ENCODE measurements around the gene KSR1.
"Not testable (repeated sequence)": the region's sequence is repeated elsewhere in the genome, so short reads cannot be mapped to it uniquely, and the experiment has no call there.

The KSR1 gene

GRCh38 chr17:27666270-27666669, 210.0 kb downstream of the KSR1 start:
- not testable (repeated sequence) for ATAC-seq

GRCh38 chr17:27666831-27667560, 210.7 kb downstream of the KSR1 start:
- no peak for TF ChIP-seq CSDC2 (CRISPR knock-in tag; IDR thresholded peaks at IDR 0.05)
- no peak for TF ChIP-seq TOX (CRISPR knock-in tag; IDR thresholded peaks at IDR 0.05; ENCODE audit: borderline replicate concordance)
- TF ChIP-seq ZNF8 (CRISPR knock-in tag; IDR thresholded peaks at IDR 0.05) = no peak
- TF ChIP-seq, protein P1, sequence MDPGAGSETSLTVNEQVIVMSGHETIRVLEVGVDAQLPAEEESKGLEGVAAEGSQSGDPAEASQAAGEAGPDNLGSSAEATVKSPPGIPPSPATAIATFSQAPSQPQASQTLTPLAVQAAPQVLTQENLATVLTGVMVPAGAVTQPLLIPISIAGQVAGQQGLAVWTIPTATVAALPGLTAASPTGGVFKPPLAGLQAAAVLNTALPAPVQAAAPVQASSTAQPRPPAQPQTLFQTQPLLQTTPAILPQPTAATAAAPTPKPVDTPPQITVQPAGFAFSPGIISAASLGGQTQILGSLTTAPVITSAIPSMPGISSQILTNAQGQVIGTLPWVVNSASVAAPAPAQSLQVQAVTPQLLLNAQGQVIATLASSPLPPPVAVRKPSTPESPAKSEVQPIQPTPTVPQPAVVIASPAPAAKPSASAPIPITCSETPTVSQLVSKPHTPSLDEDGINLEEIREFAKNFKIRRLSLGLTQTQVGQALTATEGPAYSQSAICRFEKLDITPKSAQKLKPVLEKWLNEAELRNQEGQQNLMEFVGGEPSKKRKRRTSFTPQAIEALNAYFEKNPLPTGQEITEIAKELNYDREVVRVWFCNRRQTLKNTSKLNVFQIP (CRISPR knock-in tag; IDR thresholded peaks at IDR 0.05; ENCODE audit: borderline replicate concordance, low read depth) = no peak
- TF ChIP-seq CREB5 (CRISPR knock-in tag; IDR thresholded peaks at IDR 0.05; ENCODE audit: low read depth) = no peak
- no peak for TF ChIP-seq GLIS3 (CRISPR knock-in tag; IDR thresholded peaks at IDR 0.05)
- TF ChIP-seq OSR1 (CRISPR knock-in tag; IDR thresholded peaks at IDR 0.05) = no peak
- no peak for TF ChIP-seq ISL1 (CRISPR knock-in tag; IDR thresholded peaks at IDR 0.05)
- TF ChIP-seq ZNF565 (CRISPR knock-in tag; conservative IDR thresholded peaks at IDR 0.05; ENCODE audit: low read depth) = no peak
- TF ChIP-seq, protein P2, sequence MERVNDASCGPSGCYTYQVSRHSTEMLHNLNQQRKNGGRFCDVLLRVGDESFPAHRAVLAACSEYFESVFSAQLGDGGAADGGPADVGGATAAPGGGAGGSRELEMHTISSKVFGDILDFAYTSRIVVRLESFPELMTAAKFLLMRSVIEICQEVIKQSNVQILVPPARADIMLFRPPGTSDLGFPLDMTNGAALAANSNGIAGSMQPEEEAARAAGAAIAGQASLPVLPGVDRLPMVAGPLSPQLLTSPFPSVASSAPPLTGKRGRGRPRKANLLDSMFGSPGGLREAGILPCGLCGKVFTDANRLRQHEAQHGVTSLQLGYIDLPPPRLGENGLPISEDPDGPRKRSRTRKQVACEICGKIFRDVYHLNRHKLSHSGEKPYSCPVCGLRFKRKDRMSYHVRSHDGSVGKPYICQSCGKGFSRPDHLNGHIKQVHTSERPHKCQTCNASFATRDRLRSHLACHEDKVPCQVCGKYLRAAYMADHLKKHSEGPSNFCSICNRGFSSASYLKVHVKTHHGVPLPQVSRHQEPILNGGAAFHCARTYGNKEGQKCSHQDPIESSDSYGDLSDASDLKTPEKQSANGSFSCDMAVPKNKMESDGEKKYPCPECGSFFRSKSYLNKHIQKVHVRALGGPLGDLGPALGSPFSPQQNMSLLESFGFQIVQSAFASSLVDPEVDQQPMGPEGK (CRISPR knock-in tag; IDR thresholded peaks at IDR 0.05; ENCODE audit: borderline replicate concordance) = no peak

DNA sequence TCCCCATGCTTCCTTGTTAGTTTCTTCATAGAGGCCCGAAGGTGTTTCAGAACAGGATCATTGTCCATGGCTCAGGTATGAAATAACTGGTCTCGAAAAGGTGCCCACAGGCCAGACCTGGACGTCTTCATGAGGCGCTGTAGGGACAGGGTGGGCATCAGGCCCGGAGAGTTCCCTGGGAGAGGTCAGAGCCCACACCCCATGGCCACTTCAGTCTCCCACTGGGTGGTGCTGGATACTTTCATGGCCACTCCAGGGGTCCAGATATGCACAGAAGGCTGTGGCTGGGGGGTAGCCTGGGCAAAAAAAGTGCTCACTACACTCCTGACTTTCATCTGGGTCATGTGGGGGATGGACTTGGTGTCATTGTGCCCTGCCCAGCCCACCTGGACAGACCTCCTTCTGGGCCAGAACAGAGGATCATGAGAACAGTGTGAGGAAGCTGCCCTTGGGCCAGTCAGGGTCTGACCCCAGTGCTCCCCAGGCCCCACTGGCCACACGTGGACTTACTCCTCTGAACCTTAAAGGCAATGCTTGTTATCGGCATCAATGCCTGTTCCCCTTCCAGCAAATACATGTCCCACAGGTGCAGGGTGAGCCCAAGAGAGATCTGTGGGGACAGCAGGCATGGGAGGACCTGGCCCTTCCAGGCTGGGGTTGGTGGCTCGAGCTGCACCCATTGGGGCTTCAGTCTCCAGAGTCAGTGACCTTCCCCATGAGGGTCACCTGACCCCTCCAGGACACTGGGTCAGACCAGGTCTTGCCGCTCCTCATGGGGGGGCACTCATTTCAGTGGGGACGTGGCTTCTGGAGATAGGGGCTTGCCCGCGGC, 211.6 kb downstream of the KSR1 start:
- TF ChIP-seq ZFP3 (CRISPR knock-in tag; IDR thresholded peaks at IDR 0.05) (no peak), ESRRG (CRISPR knock-in tag; IDR thresholded peaks at IDR 0.05) (no peak), CSDC2 (CRISPR knock-in tag; IDR thresholded peaks at IDR 0.05) (no peak), ISL1 (CRISPR knock-in tag; IDR thresholded peaks at IDR 0.05) (no peak), OSR1 (CRISPR knock-in tag; IDR thresholded peaks at IDR 0.05) (no peak), ZFP30 (CRISPR knock-in tag; IDR thresholded peaks at IDR 0.05) (no peak), TOX (CRISPR knock-in tag; IDR thresholded peaks at IDR 0.05; ENCODE audit: borderline replicate concordance) (no peak)
- TF ChIP-seq, protein P2 (CRISPR knock-in tag; IDR thresholded peaks at IDR 0.05; ENCODE audit: borderline replicate concordance) = no peak
- no peak for ATAC-seq

More at GRCh38 chr17:27666831-27667560, 210.7 kb downstream of the KSR1 start:
- no peak for ATAC-seq

- ATAC-seq = no peak
- TF ChIP-seq ISL1 (CRISPR knock-in tag; IDR thresholded peaks at IDR 0.05) = no peak
- no peak for TF ChIP-seq ZNF565 (CRISPR knock-in tag; conservative IDR thresholded peaks at IDR 0.05; ENCODE audit: low read depth)
- TF ChIP-seq ZC3H10 (CRISPR knock-in tag; IDR thresholded peaks at IDR 0.05) = no peak
- TF ChIP-seq PPARA (CRISPR knock-in tag; IDR thresholded peaks at IDR 0.05; ENCODE audit: borderline replicate concordance) = no peak
- TF ChIP-seq SNAI2 (CRISPR knock-in tag; IDR thresholded peaks at IDR 0.05) = no peak
- no peak for TF ChIP-seq ZNF8 (CRISPR knock-in tag; IDR thresholded peaks at IDR 0.05)
- TF ChIP-seq ARNTL (CRISPR knock-in tag; IDR thresholded peaks at IDR 0.05; ENCODE audit: borderline replicate concordance, low read depth) = no peak
- no peak for TF ChIP-seq TOX (CRISPR knock-in tag; IDR thresholded peaks at IDR 0.05; ENCODE audit: borderline replicate concordance)
- TF ChIP-seq, protein P3, sequence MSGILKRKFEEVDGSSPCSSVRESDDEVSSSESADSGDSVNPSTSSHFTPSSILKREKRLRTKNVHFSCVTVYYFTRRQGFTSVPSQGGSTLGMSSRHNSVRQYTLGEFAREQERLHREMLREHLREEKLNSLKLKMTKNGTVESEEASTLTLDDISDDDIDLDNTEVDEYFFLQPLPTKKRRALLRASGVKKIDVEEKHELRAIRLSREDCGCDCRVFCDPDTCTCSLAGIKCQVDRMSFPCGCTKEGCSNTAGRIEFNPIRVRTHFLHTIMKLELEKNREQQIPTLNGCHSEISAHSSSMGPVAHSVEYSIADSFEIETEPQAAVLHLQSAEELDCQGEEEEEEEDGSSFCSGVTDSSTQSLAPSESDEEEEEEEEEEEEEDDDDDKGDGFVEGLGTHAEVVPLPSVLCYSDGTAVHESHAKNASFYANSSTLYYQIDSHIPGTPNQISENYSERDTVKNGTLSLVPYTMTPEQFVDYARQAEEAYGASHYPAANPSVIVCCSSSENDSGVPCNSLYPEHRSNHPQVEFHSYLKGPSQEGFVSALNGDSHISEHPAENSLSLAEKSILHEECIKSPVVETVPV (CRISPR knock-in tag; IDR thresholded peaks at IDR 0.05) = no peak
- TF ChIP-seq ESRRG (CRISPR knock-in tag; IDR thresholded peaks at IDR 0.05) = no peak
- TF ChIP-seq CREB5 (CRISPR knock-in tag; IDR thresholded peaks at IDR 0.05; ENCODE audit: low read depth) = no peak
- TF ChIP-seq, protein P2 (CRISPR knock-in tag; IDR thresholded peaks at IDR 0.05; ENCODE audit: borderline replicate concordance) = no peak
- TF ChIP-seq TCF4 (CRISPR knock-in tag; IDR thresholded peaks at IDR 0.05; ENCODE audit: borderline replicate concordance) = no peak
- TF ChIP-seq ZNF70 (CRISPR knock-in tag; IDR thresholded peaks at IDR 0.05) = no peak
Measured at GRCh38 chr17:27668488-27668823, 212.2 kb downstream of the KSR1 start.

Data from SK-N-SH treated with all-trans-retinoic acid at 6 μM for 48 hours (cell line).